Sigmoid colon (tissue), 7 donors: Measurements from ENCODE around the gene NPBWR2. TPM values are rescaled to one million over a fixed set of nuclear protein-coding genes. Genes with fewer than 3 reads are reported as not detected.

Source experiments
- DNase-seq: peaks from one replicate; pipeline ENCODE4 v3.0.0-alpha.2; 2019
- H3K27ac ChIP-seq, 4 donors: fragments of 200-600 bp; sonication (generic); one replicate each; pipeline ENCODE4 v1.5.1; 2016 to 2019; ENCODE audit warnings: mild to moderate bottlenecking in 1 of 4
- H3K27me3 ChIP-seq, 3 donors: fragments of 200-600 bp; sonication (generic); one replicate each; pipeline ENCODE4 v1.5.1; 2019; ENCODE audit warnings: mild to moderate bottlenecking in 1 of 3
- H3K36me3 ChIP-seq, 4 donors: fragments of 200-600 bp; sonication (generic); one replicate each; pipeline ENCODE4 v1.5.1; 2016 to 2019
- H3K4me1 ChIP-seq, 4 donors: fragments of 200-600 bp; sonication (generic); one replicate each; pipeline ENCODE4 v1.5.1; 2017 to 2019
- H3K4me3 ChIP-seq, 4 donors: fragments of 200-600 bp; sonication (generic); one replicate each; pipeline ENCODE4 v1.5.1; 2017 to 2019; ENCODE audit warnings: mild to moderate bottlenecking in 2 of 4, moderate library complexity in 1 of 4
- H3K9me3 ChIP-seq, 4 donors: fragments of 200-600 bp in 3 of 4; sonication (generic) in 3 of 4; one replicate each; pipeline versions ENCODE4 v1.5.1 to v1.6.1; 2013 to 2019
- CTCF ChIP-seq, 4 experiments: fragments of 450-650 bp in 3 of 4; fragments of 200-600 bp in 1 of 4; IDR thresholded peaks; one replicate each; pipeline ENCODE4 v1.5.1; 2016 to 2019; ENCODE audit warnings: antibody characterized with exemption in 4 of 4, mild to moderate bottlenecking in 3 of 4, moderate library complexity in 2 of 4
- EP300 ChIP-seq, 4 donors: sonication (generic); formaldehyde crosslinking; IDR thresholded peaks; one replicate each; pipeline ENCODE4 v1.6.1; 2017; ENCODE audit warnings: antibody characterized with exemption in 4 of 4
- POLR2A ChIP-seq, 2 donors: fragments of 450-650 bp; IDR thresholded peaks; one replicate each; pipeline ENCODE4 v1.6.1; 2016; ENCODE audit warnings: antibody characterized with exemption in 2 of 2, mild to moderate bottlenecking in 2 of 2, moderate library complexity in 2 of 2
- POLR2AphosphoS5 ChIP-seq, 4 donors: sonication (generic); formaldehyde crosslinking; IDR thresholded peaks; one replicate each; pipeline ENCODE4 v1.6.1; 2017; ENCODE audit warnings: antibody characterized with exemption in 4 of 4
- WGBS, 2 donors: extraction: QIAGEN DNeasy Blood & Tissue Kit; methylation state at CpG; one replicate each; pipeline ENCODE4 v1.1.7; 2013; 5-methylcytosine and 5-hydroxymethylcytosine counted together
- intact Hi-C: fragments of 100-400 bp; cut with DNase I; formaldehyde crosslinking; loops from one replicate; pipeline ENCODE4 v1.15.1; 2023
- polyA plus RNA-seq, 3 donors: library from polyadenylated mRNA; stranded (reverse); fragments of 200-250 nt; gene quantifications; one replicate each; pipeline ENCODE4 v1.2.3, GENCODE V29; 2013
- total RNA-seq, 4 donors: library from RNA; depleted of rRNA; stranded (reverse); fragments of >200 nt; gene quantifications; one replicate each; pipeline ENCODE4 v1.1.0, GENCODE V29; 2016
- donor health status: healthy with polysubstance abuse.
- donor health status: Bipolar disorder and iron deficiency.
- donor health status: healthy.

NPBWR2 gene
- total and polyA plus RNA-seq, 7 donors = not detected

- Histone ChIP-seq H3K4me1 (peaks cover 0 to 29% (median 25%) of the 10 kb centered on the region in 4 donors), H3K36me3 (no peaks in the 10 kb centered on the region), H3K4me3 (peak overlapping the region; percentile 72 to 95 (median 89)), H3K27ac (peak overlapping the region; percentile 77 to 91 (median 88)), H3K27me3 (no peaks in the 10 kb centered on the region), H3K9me3 (no peaks in the 10 kb centered on the region)
- intact Hi-C loops = no loop called here
- TF ChIP-seq POLR2AphosphoS5 (IDR thresholded peaks at IDR 0.05) (no peak), CTCF (IDR thresholded peaks at IDR 0.05) (no peak), EP300 (IDR thresholded peaks at IDR 0.05) (no peak), POLR2A (IDR thresholded peaks at IDR 0.05) (no peak)
- no peak for DNase-seq
- WGBS, 2 donors = 60 to 69% methylated on average over 12 of the region's 12 CpGs
Measured at GRCh38 chr20:64064145-64064698, 43.1 kb downstream of the NPBWR2 start.

GRCh38 chr20:64063389-64064144 lies 43.8 kb downstream of the NPBWR2 start:
- peak overlapping the region; percentile 77 to 91 (median 88) for H3K27ac ChIP-seq
- H3K4me3 ChIP-seq = peak overlapping the region; percentile 72 to 95 (median 89)
- intact Hi-C loops = loop anchor here (1.0 kb wide), 1 partner anchor 82 kb away; the partner anchor contains the start of gene PRPF6
- TF ChIP-seq CTCF (IDR thresholded peaks at IDR 0.05) (no peak), POLR2AphosphoS5 (IDR thresholded peaks at IDR 0.05) (no peak), EP300 (IDR thresholded peaks at IDR 0.05) (no peak), POLR2A (IDR thresholded peaks at IDR 0.05) (no peak)
- no peaks in the 10 kb centered on the region for H3K36me3 ChIP-seq
- no peaks in the 10 kb centered on the region for H3K27me3 ChIP-seq
- DNase-seq = no peak
- H3K4me1 ChIP-seq = peaks cover 0 to 29% (median 25%) of the 10 kb centered on the region in 4 donors
- WGBS, 2 donors = 5% methylated on average over 51 of the region's 51 CpGs
- H3K9me3 ChIP-seq = no peaks in the 10 kb centered on the region

GRCh38 chr20:64062596-64063388 lies 44.6 kb downstream of the NPBWR2 start, which contains the start of gene TCEA2:
Gene TCEA2, plus strand, starts transcription at chr20:64063198. Its CDS starts 115 bp downstream, at chr20:64063313.
- DNase-seq = peak; percentile 98
- WGBS, 2 donors = 8 to 11% methylated on average over 85 of the region's 85 CpGs
- Histone ChIP-seq H3K27ac (peak within 1 kb of the TSS; percentile 77 to 91 (median 88)), H3K36me3 (no peaks in the 10 kb centered on the region), H3K4me1 (peaks cover 0 to 31% (median 25%) of the 10 kb centered on the region in 4 donors), H3K27me3 (no peaks in the 10 kb centered on the region), H3K4me3 (peak within 1 kb of the TSS; percentile 72 to 95 (median 89)), H3K9me3 (no peaks in the 10 kb centered on the region)
- intact Hi-C loops = loop anchor here (1.0 kb wide), 1 partner anchor 81 kb away; the partner anchor contains the start of gene PRPF6
- TF ChIP-seq POLR2A (IDR thresholded peaks at IDR 0.05) (peak; percentile 72 to 82), POLR2AphosphoS5 (IDR thresholded peaks at IDR 0.05) (peak; percentile 79 to 95 (median 90)), CTCF (IDR thresholded peaks at IDR 0.05) (no peak)

- no peak for TF ChIP-seq CTCF (IDR thresholded peaks at IDR 0.05)
- no peak for TF ChIP-seq EP300 (IDR thresholded peaks at IDR 0.05)
- TF ChIP-seq POLR2AphosphoS5 (IDR thresholded peaks at IDR 0.05) = no peak
- H3K4me1 ChIP-seq = peaks cover 0 to 36% (median 25%) of the 10 kb centered on the region in 4 donors
- H3K27me3 ChIP-seq = no peaks in the 10 kb centered on the region
- no peak for DNase-seq
- intact Hi-C loops = no loop called here
- peak overlapping the region; percentile 77 to 91 (median 88) for H3K27ac ChIP-seq
- no peaks in the 10 kb centered on the region for H3K36me3 ChIP-seq
- WGBS, 2 donors = 66 to 74% methylated on average over 5 of the region's 5 CpGs
- H3K4me3 ChIP-seq = peak overlapping the region; percentile 72 to 95 (median 89)
- H3K9me3 ChIP-seq = no peaks in the 10 kb centered on the region
Measured at GRCh38 chr20:64062276-64062595, 45.1 kb downstream of the NPBWR2 start.
